Endothelial cell of umbilical vein (primary cell): ENCODE data around the gene DLGAP4. TPM values are rescaled to one million over a fixed set of nuclear protein-coding genes. Genes with fewer than 3 reads are reported as not detected.

Experiments
- BruUV-seq: library from RNA; stranded (reverse); fragments of 400-500 nt; replicated peaks from 2 replicates; lab custom pipeline; 2021; lab: Mats Ljungman, UMichigan
- CTCF ChIA-PET: fragments of 300-600, 350-600 bp; sonication (Branson Sonifier 250); formaldehyde crosslinking; loops from one replicate; lab custom pipeline; 2021; ENCODE audit warnings: antibody characterized with exemption, inconsistent platforms; lab: Charles Lee
- POLR2A ChIA-PET: fragments of 300-600, 350-600 bp; sonication (Branson Sonifier 250); formaldehyde crosslinking; loops from one replicate; lab custom pipeline; 2021; ENCODE audit warnings: antibody characterized with exemption, inconsistent platforms; lab: Charles Lee
- DNase-seq: peaks from one replicate; pipeline ENCODE4 v3.0.0-alpha.2; 2011; ENCODE audit warnings: low read depth, low spot score
- FAIRE-seq: peaks from 2 replicates; lab custom pipeline; 2011; peaks lifted over from hg19 to GRCh38; lab: Jason Lieb, UNC
- H2AFZ ChIP-seq: 2 replicates; pipeline ENCODE4 v1.6.0; 2012; ENCODE audit warnings: low read depth, low read length, control low read depth, inconsistent platforms
- H3K27ac ChIP-seq: 2 replicates; pipeline ENCODE4 v1.5.1; 2011; ENCODE audit warnings: low read depth, mild to moderate bottlenecking, control low read depth, low read length, moderate library complexity; ENCODE audit not compliant: insufficient read depth
- H3K27me3 ChIP-seq, 2 experiments: 2 replicates each; pipeline versions ENCODE4 v1.6.0 to v1.6.1; 2011; ENCODE audit warnings: low read length in 2 of 2, mixed read lengths in 1 of 2; ENCODE audit not compliant: control insufficient read depth in 2 of 2, insufficient read depth in 2 of 2
- H3K36me3 ChIP-seq, 2 experiments: 2 replicates in 1 of 2; 3 replicates in 1 of 2; pipeline ENCODE4 v1.5.1; 2011; ENCODE audit warnings: low read length in 2 of 2, mild to moderate bottlenecking in 1 of 2, moderate library complexity in 1 of 2; ENCODE audit not compliant: control insufficient read depth in 2 of 2, insufficient read depth in 2 of 2; ENCODE audit errors: extremely low read depth in 1 of 2
- H3K4me1 ChIP-seq: 3 replicates; pipeline ENCODE4 v1.5.1; 2011; ENCODE audit warnings: mild to moderate bottlenecking, low read length; ENCODE audit not compliant: control insufficient read depth, insufficient read depth; ENCODE audit errors: extremely low read depth
- H3K4me2 ChIP-seq: 2 replicates; pipeline ENCODE4 v1.6.1; 2011; ENCODE audit warnings: low read length, control low read depth, mixed read lengths; ENCODE audit not compliant: insufficient read depth
- H3K4me3 ChIP-seq, 3 experiments: fragments of 200-600 bp in 1 of 3; sonication (generic), shearing (Covaris generic) in 1 of 3; replicated peaks in 1 of 3; 2 replicates each; pipeline ENCODE4 v1.5.1; 2011 to 2016; ENCODE audit warnings: control low read depth in 3 of 3, low read length in 3 of 3, mild to moderate bottlenecking in 2 of 3, inconsistent platforms in 1 of 3, low read depth in 1 of 3, moderate library complexity in 1 of 3; ENCODE audit not compliant: insufficient read depth in 1 of 3
- H3K79me2 ChIP-seq: 2 replicates; pipeline ENCODE4 v1.6.0; 2012; ENCODE audit warnings: low read length, inconsistent platforms; ENCODE audit not compliant: control insufficient read depth, insufficient read depth
- H3K9ac ChIP-seq: replicated peaks from 2 replicates; pipeline ENCODE3; 2011; ENCODE audit warnings: low read length, control low read depth; ENCODE audit not compliant: insufficient read depth; ENCODE audit errors: extremely low read depth
- H3K9me1 ChIP-seq: replicated peaks from 3 replicates; pipeline ENCODE4 v1.6.0; 2011; ENCODE audit warnings: mild to moderate bottlenecking, low read length; ENCODE audit not compliant: control insufficient read depth, insufficient read depth; ENCODE audit errors: extremely low read depth
- H3K9me3 ChIP-seq: replicated peaks from 2 replicates; pipeline ENCODE4 v1.5.1; 2012; ENCODE audit warnings: low read length, inconsistent platforms; ENCODE audit not compliant: control insufficient read depth, insufficient read depth
- H4K20me1 ChIP-seq: replicated peaks from 2 replicates; pipeline ENCODE3; 2011; ENCODE audit warnings: mild to moderate bottlenecking, low read length; ENCODE audit not compliant: control insufficient read depth, insufficient read depth; ENCODE audit errors: extremely low read depth
- CTCF ChIP-seq, 2 donors: IDR thresholded peaks; 1 replicate in 1 of 2; 2 replicates in 1 of 2; pipeline ENCODE4 v1.5.1; 2011; ENCODE audit warnings: low read length in 2 of 2, mild to moderate bottlenecking in 2 of 2, moderate library complexity in 2 of 2, control low read depth in 1 of 2, inconsistent platforms in 1 of 2, low read depth in 1 of 2; ENCODE audit not compliant: insufficient read depth in 1 of 2; ENCODE audit errors: extremely low read depth in 1 of 2
- EZH2 ChIP-seq: IDR thresholded peaks from 2 replicates; pipeline ENCODE4 v1.6.1; 2012; ENCODE audit warnings: borderline replicate concordance, low read depth, mild to moderate bottlenecking, moderate library complexity, low read length, inconsistent platforms; ENCODE audit not compliant: severe bottlenecking
- FOS ChIP-seq: IDR thresholded peaks from 2 replicates; pipeline ENCODE4 v1.6.1; 2011; ENCODE audit warnings: mild to moderate bottlenecking, low read length, moderate library complexity, borderline replicate concordance; ENCODE audit not compliant: insufficient read depth
- JUN ChIP-seq: IDR thresholded peaks from 2 replicates; pipeline ENCODE4 v1.6.1; 2011; ENCODE audit warnings: borderline replicate concordance, low read depth; ENCODE audit not compliant: insufficient read length, insufficient read depth
- MAX ChIP-seq: IDR thresholded peaks from 2 replicates; pipeline ENCODE4 v1.6.1; 2011; ENCODE audit not compliant: insufficient read depth, insufficient read length
- MYC ChIP-seq: IDR thresholded peaks from one replicate; pipeline ENCODE4 v1.6.1; 2011; ENCODE audit warnings: mild to moderate bottlenecking, low read depth, low read length
- POLR2AphosphoS5 ChIP-seq: IDR thresholded peaks from 2 replicates; pipeline ENCODE4 v1.6.1; 2012; ENCODE audit warnings: low read depth, mild to moderate bottlenecking, control low read depth, low read length, moderate library complexity; ENCODE audit not compliant: insufficient read depth
- dilution Hi-C: fragments of 300-500 bp; cut with MboI; formaldehyde crosslinking; loops from one replicate; pipeline ENCODE4 v1.15.0; 2019; ENCODE audit warnings: low sequenced_read_pairs; ENCODE audit not compliant: extremely low pct_ligation_motif_present
- intact Hi-C: fragments of 100-400 bp; cut with micrococcal nuclease; formaldehyde crosslinking; loops from one replicate; pipeline ENCODE4 v1.10.0; 2022
- polyA plus RNA-seq, 4 experiments: library from polyadenylated mRNA; depleted of rRNA in 3 of 4; stranded (reverse) in 3 of 4; unstranded in 1 of 4; fragments of >200 nt; gene quantifications; 2 replicates each; pipeline versions ENCODE4 v1.2.1 to v1.2.3, GENCODE V29; 2011 to 2012; ENCODE audit warnings: missing spikeins in 1 of 4
- total RNA-seq: library from RNA; stranded (reverse); gene quantifications from 2 replicates; pipeline ENCODE4 v1.2.3, GENCODE V29; 2021

Gene DLGAP4
- total and polyA plus RNA-seq, 2 donors (not counting 3 experiments of a cell fraction or from before 2014, with no cell fraction given): 57.5 to 125 TPM

GRCh38 chr20:36303831-36304230 is 2.3 kb upstream of the DLGAP4 start:
- no peak overlapping the region for H3K27ac ChIP-seq
- H3K4me3 ChIP-seq: no peak overlapping the region
- no peak for TF ChIP-seq MYC
- TF ChIP-seq FOS: no peak
- no peak for TF ChIP-seq POLR2AphosphoS5
- TF ChIP-seq JUN: no peak
- no peak for TF ChIP-seq MAX
- no peak for TF ChIP-seq EZH2
- no peak for TF ChIP-seq CTCF (IDR thresholded peaks at IDR 0.05; ENCODE audit: extremely low read depth in 1 of 2, insufficient read depth in 1 of 2, low read depth in 1 of 2, low read length in 2 of 2)
- BruUV-seq: no TSS peak
- dilution Hi-C loops (no loop called here), intact Hi-C loops (no loop called here)
- no peaks in the 10 kb centered on the region for H3K9me3 ChIP-seq
- peaks cover 55 to 62% of the 10 kb centered on the region in 2 experiments for H3K27me3 ChIP-seq
- FAIRE-seq: no peak
- peaks cover 5% of the 10 kb centered on the region for H3K4me1 ChIP-seq
- no peaks in the 10 kb centered on the region for H3K9me1 ChIP-seq
- no peaks in the 10 kb centered on the region for H4K20me1 ChIP-seq
- ChIA-PET CTCF (interaction anchor here (1.1 kb wide), 1 partner anchor 33 kb away, joined by 4 read pairs; no protein-coding TSS in a partner anchor), POLR2A (no interaction called here)
- no peak for DNase-seq
- no peak overlapping the region for H3K4me2 ChIP-seq
- H3K9ac ChIP-seq: no peak overlapping the region
- H3K79me2 ChIP-seq: no peaks in the 10 kb centered on the region
- H3K36me3 ChIP-seq: no peaks in the 10 kb centered on the region
- no peak overlapping the region for H2AFZ ChIP-seq
